Stimulated activated CD4-positive, alpha-beta T cell treated with anti-CD3 and anti-CD28 coated beads, Interleukin-1b, Interleukin-23, amount 100 ng/mL, for 48 hours (primary cell): ENCODE data around the gene HABP2.

Experiments used
- DNase-seq: peaks from one replicate; pipeline ENCODE4 v3.0.0-alpha.2; 2020

Gene HABP2

DNA sequence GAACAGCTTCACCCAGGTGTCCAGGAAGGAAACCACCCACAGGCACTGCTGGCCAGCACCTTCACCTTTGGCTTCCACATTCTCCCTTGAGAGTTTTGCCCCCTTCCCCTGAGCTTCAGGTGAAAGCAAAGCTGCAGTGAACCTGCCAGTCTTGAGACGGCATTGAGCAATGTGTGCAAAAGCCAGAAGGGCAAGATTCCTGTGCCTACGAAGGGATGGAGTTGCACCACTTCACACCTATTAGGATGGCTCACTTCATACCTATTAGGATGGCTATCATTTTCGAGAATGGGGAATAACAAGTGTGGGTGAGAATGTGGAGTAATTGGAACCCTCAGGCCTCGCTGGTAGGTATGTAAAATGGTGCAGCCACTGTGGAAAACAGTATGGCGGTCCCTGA is 7.2 kb downstream of the HABP2 start:
- DNase-seq: no peak

DNA sequence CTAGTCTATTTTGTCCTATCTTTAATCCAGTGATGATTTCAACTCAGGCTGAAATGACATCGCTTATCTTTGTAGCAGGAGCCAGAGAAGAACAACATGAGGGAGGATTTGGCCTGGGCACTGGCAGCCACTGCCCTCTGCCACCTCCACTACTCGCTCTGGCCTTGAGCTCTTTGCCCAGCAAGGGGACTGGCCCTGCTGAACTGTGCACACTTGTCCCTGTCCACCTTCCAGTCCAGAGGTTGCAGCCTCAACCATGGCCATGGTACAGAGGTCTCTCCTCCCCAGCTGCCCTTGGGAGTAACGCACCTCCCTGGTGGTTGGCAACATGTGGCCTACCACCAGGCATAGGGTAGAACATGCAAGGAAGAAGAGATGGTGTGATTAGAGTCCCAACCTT is 8.4 kb downstream of the HABP2 start:
- DNase-seq: no peak

DNA sequence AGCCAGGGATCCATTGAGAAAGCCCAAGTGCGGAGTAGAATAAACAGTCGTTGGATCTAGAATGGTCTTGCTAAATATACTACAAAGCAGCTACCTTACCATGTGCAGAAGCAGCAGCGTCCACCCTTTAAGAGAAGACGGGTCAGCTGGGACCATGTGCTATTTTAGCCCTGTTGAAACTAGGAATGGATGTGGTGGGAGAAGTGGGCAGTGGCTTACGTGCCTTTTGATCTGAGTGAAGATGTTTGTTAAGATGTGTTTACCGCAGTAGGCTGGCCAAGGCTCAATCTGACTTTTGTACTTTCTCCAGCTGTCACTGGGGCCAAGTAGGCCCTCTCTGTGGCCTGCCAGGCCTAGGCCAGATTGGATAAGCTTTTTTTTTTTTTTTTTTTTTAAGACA is 9.2 kb downstream of the HABP2 start:
- no peak for DNase-seq

DNA sequence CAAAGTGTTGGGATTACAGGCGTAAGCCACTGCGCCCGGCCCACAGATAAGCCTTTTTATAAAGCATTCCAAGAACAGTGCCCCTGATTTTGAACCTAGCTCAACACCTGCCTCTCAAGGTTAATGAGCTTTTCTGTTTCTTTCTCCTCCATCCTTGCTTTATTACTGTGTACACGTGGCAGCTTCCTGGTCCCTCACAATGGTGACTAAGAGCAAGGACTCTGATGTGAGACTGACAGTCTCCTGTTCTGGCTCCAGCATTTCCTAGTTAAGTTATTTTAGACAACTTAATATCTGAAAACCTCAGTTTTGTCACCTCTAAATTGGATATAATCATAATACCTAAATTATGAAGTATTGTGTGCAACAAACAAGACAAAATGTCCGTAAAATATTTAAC is 9.9 kb downstream of the HABP2 start:
- no peak for DNase-seq

DNA sequence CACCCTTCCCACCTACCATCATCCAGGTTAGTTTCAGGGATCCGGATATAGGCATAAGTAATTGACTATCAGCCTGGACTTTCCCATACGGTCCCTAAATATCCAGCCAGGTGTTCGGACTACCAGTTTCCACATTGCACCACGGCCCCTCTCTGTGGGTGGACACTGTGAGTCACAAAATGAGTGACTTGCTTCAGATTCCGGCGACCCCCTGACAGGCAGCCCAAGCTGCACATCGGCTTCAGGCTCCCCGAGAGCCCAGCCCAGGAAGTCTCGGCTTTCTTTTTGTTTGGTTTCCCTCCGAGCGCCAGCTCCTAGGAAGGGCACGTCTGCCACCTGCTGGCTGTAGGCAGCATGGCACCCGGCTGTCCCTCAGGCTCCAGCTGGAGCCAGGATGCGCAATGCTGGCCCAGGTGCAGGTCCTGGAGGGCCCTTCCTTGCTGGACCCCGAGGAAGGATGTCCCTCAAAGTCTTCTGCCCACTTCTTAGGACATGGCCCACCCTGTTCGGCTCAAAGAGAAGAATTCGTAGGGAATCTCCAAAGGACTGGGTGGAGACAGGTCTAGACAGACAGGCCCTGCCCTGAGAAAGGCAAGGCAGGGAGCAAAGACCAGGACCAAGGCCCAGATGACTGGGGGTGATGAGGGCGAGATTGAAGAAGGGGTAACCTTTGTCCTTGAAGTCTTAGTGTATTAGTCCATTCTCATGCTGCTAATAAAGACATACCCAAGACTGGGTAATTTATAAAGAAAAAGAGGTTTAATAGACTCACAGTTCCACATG is 10.6 kb downstream of the HABP2 start:
- peak; percentile 70 for DNase-seq

DNA sequence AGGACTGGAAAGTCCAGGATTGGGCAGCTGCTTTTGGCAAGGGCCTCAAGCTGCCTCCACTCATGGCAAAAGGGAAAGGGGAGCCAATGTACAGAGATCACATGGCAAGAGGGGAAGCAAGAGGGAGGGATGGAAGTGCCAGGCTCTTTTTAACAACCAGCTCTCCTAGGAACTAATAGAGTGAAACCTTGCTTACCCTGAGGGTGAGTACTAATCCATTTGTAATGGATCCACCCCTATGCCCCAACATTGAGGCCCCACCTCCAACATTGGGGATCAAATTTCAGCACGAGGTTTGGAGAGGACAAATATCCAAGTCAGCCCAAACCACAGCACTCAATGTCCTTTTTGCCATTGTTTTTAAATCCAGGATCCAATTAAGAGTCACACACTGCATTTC is 12.5 kb downstream of the HABP2 start:
- DNase-seq: no peak

DNA sequence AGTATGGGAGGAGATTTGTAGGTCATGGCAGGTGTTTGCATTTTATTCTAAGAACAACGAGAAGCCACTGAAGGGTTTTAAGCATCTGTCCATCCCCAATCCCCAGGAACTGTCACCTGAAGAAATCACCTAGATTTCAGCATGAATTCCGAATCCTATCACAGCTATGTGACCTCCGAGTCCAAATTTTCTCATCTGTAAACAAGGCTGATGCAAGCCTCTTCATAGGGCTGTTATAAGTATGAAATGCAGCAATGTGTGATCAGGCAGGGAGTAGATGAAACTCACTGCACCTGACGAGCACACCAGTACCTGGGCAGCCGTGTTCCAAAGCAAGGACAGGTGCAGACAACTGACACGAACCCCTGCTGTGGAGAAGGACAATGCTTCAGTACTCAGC is 14.0 kb downstream of the HABP2 start:
- no peak for DNase-seq

DNA sequence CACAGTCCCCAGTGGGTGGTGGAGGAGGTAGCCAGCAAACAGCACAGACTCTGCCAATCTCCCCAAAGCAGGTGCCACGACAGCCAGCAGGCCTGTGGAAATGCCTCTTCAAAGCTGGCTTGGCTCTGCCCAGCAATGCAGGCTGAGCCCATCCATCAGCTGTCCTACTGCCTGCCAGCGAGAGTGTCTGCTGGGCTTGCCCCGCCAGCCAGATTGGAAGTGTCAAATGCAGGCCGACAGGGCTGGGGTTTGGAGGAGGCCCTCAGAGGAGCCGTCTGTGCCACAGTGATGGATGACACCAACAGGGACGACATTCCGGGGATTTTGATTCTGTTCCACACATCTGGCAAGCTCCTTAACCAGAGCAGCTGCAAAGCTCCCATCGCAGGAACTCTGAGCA is 16.7 kb downstream of the HABP2 start:
- no peak for DNase-seq

DNA sequence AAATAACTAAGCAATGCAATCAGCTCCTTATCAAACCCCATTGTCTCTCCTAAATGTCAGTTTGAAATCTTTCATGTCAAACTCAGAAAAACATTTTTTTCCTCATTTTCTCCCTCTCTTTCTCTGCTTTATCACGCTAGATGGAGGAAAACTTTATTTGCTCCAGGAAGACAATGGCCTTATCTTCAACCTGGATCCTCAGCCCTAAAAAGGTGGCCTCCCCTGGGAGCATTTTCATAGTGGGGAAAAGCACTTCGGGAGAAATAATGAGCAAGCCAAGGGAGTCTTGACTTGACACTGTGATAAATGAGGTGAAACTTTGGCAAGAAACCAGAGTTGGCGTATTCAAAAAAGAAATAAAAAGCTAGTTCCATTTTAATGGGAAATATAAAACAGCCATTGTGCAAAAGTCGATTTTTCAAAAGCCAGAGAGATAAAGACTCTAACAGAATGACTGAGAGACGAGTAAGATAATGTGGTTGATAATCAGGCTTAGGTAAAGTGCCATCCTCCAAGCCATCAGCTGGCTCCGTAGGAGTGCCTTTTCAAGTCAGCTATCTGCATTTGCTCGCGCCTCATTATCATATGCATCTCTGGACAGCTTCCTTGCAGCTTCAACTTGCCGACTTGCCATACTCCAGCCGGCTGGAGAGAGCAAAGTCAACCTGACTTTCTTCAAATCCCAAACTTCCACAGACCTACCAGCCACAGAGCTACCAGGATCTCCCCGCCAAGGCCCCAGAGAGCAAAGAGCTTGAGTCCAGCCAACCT is 19.9 kb downstream of the HABP2 start:
- DNase-seq: no peak

DNA sequence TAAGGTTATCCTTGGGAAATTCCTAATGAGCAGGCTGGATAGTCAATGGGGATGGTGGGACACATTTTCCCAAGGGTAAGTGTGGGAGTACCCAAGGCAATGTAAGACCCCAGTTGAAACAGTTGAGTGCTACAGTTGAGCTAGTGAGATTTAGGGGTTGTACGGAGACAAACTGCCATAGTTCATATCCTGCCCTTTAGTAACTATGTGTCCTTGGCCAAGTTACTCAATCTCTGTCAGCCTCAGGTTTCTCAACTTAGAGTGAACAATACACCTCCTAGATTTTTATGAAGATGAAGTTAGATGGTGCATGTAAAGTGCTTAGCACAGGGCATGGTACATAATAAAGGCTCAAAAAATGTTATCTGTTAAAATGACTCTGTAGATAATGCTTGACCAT is 20.5 kb downstream of the HABP2 start:
- no peak for DNase-seq

DNA sequence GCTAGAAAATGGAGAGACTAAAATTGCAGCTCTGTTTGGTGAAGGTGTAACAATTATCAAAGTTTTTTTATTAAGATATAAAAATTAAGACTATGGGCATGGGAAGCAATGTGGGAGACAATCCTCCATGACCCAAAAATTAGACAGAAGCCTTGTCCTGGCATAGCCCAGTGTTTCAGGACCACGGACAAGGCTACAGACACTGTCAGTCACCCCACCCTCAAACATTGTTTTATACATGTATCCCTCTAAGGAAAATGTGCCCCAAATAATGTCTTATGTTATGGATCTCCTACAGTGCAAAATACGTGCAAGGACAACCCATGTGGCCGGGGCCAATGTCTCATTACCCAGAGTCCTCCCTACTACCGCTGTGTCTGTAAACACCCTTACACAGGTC is 24.0 kb downstream of the HABP2 start:
- no peak for DNase-seq

DNA sequence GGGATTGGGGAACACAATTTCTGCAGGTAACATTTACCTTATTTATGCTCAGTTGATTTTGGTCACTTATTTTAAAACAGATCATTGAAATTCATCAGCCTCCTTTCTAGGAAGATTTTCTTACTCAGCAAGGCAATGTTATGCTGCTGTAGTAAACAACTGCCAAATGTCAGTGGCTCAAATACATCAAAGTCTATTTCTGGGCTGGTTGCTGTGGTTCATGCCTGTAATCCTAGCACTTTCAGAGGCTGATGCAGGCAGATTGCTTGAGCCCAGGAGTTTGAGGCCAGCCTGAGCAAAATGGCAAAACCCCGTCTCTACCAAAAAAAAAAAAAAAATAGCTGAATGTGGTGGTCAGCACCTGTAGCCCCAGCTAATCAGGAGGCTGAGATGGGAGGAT is 25.9 kb downstream of the HABP2 start:
- DNase-seq: no peak

DNA sequence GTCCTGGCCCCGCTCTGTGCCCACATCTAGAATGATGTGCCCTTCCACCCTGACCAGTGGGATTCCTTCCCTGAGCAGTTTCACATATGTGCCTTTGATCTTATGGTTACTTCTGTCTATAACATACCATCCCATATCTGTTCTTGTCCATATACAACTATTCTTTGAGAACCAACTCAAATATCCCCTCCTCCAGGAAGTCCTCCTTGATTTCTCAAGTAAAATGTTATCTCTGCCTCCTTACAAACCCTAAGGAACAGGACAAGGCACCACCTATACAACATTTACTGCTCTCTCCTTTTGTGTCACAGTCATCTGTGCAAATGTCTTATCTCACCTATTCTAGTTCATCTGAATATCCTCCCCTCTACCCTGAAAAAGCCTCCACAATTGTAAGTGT is 28.2 kb downstream of the HABP2 start:
- no peak for DNase-seq

DNA sequence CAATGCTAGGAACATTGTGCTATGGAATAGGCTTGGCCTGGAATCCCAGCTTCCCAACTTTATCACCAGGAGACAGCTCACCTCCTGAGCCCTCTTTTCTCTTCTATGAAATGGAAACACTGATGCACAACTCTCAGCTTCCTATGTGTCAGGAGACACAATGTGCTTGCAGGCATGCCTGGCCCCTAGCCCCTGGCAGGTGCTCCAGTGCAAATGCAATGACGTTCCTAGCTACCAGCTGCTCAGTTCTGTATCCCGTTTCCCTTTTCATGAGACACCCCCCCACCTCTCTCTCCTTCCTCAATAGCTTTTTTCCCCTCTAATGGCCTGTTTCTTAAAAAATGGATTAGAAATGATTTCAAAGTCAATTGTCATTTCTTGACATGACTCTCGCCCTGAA is 30.7 kb downstream of the HABP2 start:
- DNase-seq: no peak

DNA sequence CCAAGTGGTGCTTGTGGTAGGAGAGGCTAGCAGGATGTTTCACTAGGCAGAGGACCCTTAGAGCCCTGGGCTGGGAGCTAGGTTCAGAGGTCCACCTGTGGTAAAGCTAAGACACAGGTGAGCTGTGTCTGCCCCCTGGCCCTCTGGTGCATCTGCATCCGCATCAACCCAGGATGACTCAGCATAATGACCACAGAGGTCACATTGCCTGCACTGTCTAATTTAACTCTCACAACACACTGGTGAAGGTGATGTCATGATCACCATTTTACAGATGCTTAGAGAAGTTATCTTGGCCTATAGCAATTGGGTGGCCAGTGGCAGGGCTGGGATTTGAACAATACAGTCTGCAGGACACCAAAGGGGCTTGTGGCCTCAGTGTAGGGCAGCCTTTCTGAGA is 33.1 kb downstream of the HABP2 start:
- no peak for DNase-seq

DNA sequence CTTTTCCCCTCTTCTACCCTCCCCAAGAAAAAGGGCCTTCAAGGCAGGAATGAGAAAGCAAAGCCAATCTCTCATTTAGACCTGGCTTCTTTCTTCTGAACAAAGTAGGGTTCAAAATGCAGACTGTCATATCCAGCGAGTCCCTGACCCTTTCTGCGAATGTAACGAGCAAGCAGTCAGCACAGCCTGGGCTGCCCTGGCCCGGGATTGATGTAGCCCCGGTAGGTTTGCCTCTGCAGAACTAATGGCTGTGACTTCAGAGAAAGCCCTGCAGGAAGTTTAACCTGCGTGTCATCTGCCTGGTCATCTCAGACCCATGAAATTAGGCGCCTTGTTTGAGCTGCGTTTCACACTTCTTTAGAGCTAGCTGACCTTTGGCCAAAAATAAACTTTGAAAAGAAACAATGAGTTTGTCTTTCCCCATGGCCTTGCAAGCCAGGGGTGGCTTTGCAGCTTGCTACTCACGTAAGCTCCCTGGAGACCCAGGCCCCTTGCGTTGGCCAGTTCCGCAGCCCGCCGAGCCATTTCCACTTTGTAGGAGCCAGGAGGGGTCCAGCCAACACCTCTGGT is 36.4 kb downstream of the HABP2 start:
- DNase-seq: no peak

DNA sequence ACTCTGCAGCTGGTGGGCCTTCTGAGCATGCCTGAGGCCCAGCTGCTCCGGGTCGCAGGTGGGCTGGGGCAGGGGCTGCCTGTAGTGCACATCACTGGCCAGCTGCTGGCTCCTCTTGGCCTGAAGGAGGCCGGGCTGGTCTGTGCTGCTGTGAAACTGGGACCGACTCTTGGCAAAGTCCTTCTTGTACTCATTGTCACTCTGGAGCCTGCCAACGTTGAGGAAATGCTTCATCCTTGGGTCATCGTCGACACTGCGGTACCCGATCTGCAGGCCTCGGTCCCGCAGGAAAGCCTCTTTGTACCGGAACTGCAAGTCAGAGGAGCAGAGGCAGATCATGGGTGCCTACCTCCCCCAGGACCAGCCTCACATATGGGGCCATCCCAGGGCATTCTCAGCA is 37.7 kb downstream of the HABP2 start:
- DNase-seq: no peak

DNA sequence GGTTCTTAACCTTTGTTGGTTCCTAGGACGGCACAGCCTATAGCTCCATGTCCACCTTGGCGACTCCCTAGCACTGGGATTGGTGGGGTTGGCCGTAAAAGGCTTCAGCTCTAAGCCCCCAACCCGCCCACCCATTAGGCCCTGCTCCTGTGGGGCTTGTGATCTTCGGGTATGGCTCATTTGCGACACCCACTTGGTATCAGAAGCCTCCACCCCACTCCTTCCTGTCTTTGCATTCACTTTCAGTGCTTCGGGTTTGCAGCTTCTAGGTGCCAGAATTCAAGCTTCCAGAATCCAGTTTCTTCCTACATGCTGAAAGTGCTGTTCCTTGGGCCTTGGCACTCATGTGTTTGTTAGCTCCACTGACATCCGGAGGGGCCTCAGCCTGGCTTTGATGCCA is 39.5 kb downstream of the HABP2 start:
- no peak for DNase-seq

DNA sequence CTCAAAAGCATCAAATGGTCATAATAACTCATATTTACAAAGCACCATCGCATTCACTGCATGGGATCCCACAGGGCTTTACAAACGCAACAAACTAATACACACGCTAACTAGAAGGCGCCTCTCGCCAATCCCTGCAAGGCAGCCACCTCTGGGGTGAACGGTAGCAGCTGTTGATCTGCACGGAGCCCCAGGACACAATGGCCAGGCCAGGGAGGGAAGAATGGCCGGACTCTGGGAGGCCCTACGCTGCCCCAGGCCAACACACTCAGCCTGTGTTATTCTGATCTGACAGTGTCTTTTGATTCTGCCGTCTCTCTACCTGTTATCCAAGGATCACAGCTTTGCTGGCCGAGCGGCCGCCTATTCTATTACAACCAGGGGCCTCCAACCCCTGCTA is 41.8 kb downstream of the HABP2 start:
- no peak for DNase-seq

DNA sequence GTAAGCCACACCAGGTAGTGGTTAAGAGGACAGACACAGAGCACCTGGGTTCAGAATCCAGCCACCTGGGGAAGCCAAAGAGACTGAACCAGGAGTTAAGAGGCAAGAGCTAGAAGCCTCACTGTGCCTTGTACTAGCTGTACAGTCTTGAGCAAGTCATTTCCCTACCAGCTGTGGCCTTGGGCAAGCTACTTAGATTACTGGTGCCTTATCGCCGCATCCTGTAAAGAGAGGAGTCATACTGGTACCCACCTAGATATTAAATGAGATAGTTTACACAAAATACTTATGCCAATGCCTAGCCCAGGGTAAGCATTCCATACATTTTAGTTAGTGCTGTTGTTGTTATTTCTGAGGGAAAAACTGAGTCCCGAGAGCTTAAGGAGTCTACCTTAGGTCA is 47.7 kb downstream of the HABP2 start:
- DNase-seq: no peak

DNA sequence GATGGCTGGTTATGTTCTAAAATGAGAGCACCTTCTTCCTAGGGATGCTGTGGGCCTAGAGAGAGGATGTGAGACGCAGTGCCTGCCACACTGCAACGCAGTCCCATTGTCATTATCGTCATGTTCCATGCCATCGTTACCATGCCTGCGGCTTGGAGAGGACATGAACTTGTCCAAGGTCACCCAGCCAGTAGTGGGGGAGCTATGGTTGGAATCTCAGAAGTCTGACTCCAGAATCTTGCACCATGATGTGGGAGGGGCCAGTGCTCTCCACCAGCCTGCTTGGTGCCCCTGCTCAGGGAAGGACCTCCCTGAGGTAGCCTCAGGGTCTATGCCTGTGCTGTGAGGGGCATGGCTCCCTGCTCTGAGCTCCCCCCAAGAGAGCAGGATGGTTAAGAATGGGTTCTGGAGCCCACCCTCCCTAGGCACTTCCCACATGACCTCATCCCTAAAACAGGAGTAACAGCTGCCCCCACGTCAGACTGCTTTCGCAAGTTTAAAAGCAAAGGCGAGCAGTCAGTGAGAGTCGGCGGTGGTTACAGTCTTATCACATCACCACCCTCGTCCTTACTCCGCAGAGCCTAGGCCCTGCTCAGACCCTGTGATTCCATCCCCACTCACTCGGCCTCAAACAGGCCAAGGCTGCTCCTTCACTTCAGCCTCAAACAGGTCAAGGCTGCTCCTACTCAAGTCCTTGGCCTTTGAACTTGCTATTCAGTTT is 50.4 kb downstream of the HABP2 start:
- DNase-seq: no peak

DNA sequence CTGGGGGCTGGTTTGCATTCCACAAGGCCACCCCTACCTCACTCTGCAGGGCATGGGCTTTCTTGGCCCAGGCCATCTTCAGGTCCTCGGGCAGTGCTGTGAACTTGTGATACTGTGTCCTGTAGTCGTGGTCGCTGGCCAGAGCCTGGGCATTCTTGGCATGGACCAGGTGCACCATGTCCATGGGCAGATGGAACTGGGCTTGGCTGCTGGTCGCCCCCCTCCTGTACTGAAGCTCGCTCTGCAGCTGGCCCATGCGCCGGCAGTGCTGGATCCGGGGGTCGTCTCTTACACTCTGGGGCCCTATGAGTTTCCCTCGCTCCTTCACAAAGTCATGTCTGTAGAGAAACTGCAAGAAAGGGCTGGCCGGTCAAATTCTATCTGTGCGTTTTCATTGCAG is 51.7 kb downstream of the HABP2 start:
- no peak for DNase-seq

DNA sequence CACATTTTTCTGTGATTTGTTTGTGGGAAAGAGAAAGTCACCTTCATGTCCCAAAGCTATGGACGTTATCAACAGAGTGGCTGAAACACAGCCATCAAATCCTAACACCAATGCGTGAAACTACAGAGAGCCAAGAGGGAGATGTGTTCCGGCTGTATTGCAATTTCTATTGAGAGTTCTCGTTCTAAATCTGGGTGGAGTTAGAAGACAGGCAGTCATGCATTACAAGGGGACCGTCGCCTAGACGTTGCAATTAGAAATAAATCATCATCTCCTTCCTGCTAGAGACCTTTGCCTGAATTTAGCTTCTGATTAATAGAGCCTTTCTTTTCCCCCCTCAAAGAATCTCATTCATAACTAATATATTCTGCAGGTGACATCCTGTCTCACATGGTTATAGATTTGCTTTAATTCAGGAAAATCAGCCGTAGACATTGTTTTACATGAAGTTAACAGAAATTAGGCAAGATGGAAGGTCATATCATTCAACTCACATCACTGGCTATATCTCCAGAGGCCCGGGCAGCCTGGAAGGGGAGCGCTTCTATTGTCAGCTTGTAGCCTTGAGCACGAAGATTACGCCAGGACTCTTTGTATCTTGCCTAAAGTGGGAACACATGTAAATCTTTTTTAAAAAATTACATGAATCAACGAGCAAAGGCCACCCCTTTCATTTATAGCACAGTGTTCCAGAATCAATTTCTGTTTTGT is 52.6 kb downstream of the HABP2 start:
- no peak for DNase-seq
